ENCODE measurements around the gene MCL1.

MCL1 gene

DNA sequence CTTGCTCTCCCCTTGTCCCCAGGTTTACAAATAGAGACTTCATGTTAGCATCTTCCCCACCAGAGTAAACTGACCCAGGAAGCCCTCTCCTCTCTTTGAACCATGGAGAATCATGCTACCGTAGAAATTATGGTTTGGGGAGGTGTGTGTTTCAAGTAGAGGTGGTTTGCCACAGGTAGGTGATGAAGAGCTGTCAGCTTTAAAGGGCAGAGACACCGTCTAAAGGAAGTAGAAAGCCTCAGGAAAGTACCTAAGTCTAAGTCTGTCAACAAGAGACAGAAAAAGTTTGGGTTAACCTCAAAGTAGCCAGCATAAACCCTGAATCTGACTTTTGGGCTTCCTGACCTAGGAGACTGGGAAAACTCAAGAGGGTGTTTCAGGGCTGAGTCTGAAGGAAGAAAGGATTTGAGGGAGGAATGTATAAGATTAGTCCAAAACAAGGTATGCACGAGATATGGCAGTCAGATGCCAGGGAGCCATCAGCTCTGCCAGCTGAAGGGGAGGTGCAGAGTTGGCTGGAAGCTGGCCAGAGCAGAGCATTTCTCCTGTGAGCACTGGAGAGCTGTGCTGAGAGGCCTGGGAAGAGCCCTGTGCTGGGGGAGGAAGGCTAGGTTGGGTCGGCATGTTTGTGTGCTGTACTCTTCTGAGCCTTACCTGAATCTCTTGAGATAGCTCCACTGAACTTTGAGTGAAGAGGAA, 15.9 kb downstream of the MCL1 start:
- ChIA-PET POLR2A (ENCODE audit: low non-redundant PET) (interaction anchor here (0.5 to 2.3 kb wide), 2 partner anchors 16 to 234 kb away, joined by 3 to 10 read pairs; partner anchors contain the start of gene MCL1), CTCF (interaction anchor here (0.6 to 1.6 kb wide), 3 partner anchors 30 to 250 kb away, joined by 3 read pairs; no protein-coding TSS in a partner anchor)
- TF ChIP-seq, protein P1, sequence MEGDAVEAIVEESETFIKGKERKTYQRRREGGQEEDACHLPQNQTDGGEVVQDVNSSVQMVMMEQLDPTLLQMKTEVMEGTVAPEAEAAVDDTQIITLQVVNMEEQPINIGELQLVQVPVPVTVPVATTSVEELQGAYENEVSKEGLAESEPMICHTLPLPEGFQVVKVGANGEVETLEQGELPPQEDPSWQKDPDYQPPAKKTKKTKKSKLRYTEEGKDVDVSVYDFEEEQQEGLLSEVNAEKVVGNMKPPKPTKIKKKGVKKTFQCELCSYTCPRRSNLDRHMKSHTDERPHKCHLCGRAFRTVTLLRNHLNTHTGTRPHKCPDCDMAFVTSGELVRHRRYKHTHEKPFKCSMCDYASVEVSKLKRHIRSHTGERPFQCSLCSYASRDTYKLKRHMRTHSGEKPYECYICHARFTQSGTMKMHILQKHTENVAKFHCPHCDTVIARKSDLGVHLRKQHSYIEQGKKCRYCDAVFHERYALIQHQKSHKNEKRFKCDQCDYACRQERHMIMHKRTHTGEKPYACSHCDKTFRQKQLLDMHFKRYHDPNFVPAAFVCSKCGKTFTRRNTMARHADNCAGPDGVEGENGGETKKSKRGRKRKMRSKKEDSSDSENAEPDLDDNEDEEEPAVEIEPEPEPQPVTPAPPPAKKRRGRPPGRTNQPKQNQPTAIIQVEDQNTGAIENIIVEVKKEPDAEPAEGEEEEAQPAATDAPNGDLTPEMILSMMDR (conservative IDR thresholded peaks at IDR 0.05; ENCODE audit: low read depth) = no peak
- no peak for DNase-seq (ENCODE audit: low spot score)
- peak overlapping the region; percentile 100 for H3K27ac ChIP-seq

DNA sequence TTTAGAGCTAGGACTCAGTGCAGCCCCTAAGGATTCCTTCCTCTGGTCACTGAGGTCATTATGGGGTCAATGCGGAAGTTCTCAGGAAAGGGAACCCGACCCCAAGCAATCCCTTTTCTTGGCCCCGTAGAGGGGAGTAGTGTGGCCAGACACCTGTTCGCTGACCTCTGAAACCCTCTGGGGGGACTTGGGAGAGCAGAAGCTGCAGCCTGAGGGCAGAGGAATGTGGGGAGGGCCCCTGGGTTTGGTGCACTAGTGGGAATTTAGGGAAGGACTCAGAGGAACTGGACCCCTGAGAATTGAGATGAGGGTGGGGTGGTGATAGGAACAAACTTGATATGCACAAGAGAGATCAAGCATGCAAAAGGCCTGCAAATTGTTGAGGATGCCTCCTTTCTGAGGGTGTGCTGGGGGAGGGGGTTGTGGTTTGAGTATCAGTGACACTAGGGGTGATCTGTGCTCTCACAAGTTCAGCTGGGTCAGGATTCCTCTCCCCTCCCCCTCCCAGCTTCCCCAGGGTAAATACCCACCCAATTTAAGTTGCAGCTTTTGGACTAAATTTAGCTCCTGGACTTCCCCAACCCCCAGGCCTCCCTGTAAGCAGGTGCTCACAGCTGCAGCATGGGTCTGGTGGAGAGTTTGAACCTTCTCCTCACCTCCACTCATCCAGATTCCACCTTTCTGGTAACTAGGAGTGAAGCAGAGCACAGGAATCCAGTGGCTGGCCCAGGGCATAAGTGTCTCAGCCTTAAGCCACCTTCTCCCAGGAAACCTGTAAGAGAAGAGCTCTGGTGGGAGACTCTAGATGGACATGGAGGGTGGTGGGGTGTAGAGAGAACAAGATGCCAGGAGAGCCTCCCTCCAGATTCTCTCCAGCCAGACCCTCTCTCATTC, 16.7 kb downstream of the MCL1 start:
- H3K27ac ChIP-seq = peak overlapping the region; percentile 100

DNA sequence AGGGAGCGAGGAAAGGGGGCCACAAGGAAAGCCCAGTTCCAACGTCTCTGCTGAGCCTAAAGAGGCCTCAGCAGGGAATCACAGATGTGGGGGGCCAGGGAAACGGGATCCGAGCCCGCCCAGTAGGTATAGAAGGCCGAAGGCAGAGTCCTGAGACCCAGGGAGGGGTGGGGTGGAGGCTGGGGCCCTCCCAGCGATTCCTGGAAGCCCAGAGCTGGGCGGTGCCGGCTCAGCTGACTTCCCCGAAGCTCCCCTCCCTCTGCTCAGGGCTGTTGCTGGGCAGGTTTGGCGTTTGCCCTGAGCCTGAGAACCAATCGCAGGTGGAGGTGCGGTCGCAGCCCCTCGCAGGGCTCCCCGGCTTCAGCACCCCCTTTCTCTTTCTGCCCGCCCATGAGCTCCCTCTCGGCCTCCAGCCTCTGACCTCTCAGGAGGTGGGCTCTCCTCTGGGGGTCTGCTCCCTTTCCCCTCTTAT, 17.4 kb downstream of the MCL1 start:
- POLR2A ChIA-PET (ENCODE audit: low non-redundant PET) = interaction anchor here (0.7 to 2.3 kb wide), 3 partner anchors 11 to 59 kb away, joined by 3 to 10 read pairs (median 4); partner anchors contain the start of gene MCL1

More for the DNA sequence above, 16.7 kb downstream of the MCL1 start:
- no peak for DNase-seq (ENCODE audit: low spot score)
- ChIA-PET POLR2A (ENCODE audit: low non-redundant PET) (interaction anchor here (1.2 to 2.3 kb wide), 2 partner anchors 11 to 17 kb away, joined by 4 to 10 read pairs; partner anchors contain the start of gene MCL1), CTCF (interaction anchor here (1.6 kb wide), 1 partner anchor 251 kb away, joined by 3 read pairs; no protein-coding TSS in a partner anchor)
- TF ChIP-seq, protein P1 (conservative IDR thresholded peaks at IDR 0.05; ENCODE audit: low read depth) = no peak

DNA sequence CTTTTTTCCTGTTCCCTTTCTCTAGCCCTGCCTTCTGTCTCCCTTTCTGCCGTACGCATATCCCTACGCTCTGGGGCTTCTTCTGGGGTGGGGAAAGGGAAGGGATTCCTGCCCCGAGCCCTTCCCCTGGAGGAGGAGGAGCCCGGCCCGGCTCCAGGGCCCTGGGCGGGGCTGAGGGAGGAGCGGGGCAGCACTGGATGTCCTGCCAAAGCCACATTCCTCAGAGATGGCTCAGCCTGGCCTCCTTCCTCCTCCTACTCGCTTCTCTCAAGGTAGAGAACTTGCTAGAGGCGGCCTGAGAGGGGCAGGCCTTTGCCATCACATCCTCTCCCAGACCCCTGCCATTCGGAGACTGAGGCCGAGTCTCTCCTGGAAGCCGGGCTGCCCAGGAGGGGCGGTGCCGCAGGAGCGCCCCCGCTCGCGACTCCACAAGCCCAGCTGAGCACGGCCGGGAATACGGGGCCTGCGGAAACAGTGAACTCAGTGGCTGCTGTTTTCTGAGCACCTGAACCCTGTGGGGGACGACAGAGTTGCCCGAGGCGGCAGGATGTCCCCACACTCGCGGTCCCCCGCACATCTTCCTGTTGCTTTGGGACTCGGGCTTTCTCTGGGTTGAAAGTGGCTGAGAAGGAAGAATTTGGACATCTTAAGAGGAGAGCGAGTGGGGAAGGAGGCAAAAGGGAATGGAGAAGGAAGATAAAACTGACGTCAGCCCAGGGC, 18.0 kb downstream of the MCL1 start:
- H3K27ac ChIP-seq = peak overlapping the region; percentile 100
- ChIA-PET POLR2A (ENCODE audit: low non-redundant PET) (interaction anchor here (0.6 to 2.3 kb wide), 7 partner anchors 10 to 68 kb away, joined by 3 to 10 read pairs (median 4); partner anchors contain the start of genes ENSA and MCL1), CTCF (interaction anchor here (0.5 to 2.9 kb wide), 15 partner anchors 10 to 676 kb away, joined by 3 to 15 read pairs (median 4); partner anchors contain the start of genes ENSA and GOLPH3L)
- TF ChIP-seq, protein P1 (conservative IDR thresholded peaks at IDR 0.05; ENCODE audit: low read depth) = peak; percentile 60
- peak; percentile 95 for DNase-seq (ENCODE audit: low spot score)

More for the DNA sequence above, 17.4 kb downstream of the MCL1 start:
- CTCF ChIA-PET = interaction anchor here (1.4 to 1.6 kb wide), 2 partner anchors 9 to 87 kb away, joined by 7 read pairs; no protein-coding TSS in a partner anchor
- DNase-seq (ENCODE audit: low spot score) = peak; percentile 88
- H3K27ac ChIP-seq = peak overlapping the region; percentile 100
- TF ChIP-seq, protein P1 (conservative IDR thresholded peaks at IDR 0.05; ENCODE audit: low read depth) = no peak

DNA sequence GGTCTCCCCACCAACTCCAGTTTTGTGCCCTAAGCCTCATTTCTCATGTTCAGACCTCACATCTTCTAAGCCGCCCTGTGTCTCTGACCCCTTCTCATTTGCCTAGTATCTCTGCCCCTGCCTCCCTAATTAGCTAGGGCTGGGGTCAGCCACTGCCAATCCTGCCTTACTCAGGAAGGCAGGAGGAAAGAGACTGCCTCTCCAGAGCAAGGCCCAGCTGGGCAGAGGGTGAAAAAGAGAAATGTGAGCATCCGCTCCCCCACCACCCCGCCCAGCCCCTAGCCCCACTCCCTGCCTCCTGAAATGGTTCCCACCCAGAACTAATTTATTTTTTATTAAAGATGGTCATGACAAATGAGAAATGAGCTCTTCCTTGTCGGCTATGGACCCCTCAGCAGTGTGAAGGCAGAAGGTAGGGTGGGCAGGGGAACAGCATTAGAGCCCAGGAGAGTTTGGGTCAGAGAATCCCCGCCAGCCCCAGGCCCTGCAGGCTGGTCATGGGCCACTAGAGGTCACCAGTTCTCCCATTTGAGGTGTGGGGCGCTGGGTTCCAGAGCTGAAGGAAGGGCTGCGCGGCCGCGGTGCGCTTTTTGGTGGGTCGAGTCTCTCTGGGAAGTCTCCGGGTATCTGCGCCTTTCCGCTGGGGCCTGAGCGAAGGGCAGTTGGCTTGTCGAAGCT, 18.7 kb downstream of the MCL1 start:
- H3K27ac ChIP-seq = peak overlapping the region; percentile 100
- POLR2A ChIA-PET (ENCODE audit: low non-redundant PET) = interaction anchor here (0.6 to 1.7 kb wide), 4 partner anchors 10 to 69 kb away, joined by 3 to 7 read pairs (median 4); partner anchors contain the start of genes ENSA and MCL1
- DNase-seq (ENCODE audit: low spot score) = peak; percentile 76
- TF ChIP-seq, protein P1 (conservative IDR thresholded peaks at IDR 0.05; ENCODE audit: low read depth) = peak; percentile 86
- CTCF ChIA-PET = interaction anchor here (0.5 to 2.9 kb wide), 24 partner anchors 9 to 676 kb away, joined by 3 to 15 read pairs (median 4); partner anchors contain the start of genes ENSA and GOLPH3L
